ENCODE measurements around the gene MRPL33.
A peak's percentile ranks its signal among the peaks of the same experiment; 100 is the strongest.

MRPL33 gene

GRCh38 chr2:27771202-27771547 is 344 bp upstream of the MRPL33 start:
- Histone ChIP-seq H3K9me3 (ENCODE audit: insufficient read depth, low read length) (no peaks in the 10 kb centered on the region), H3K4me3 (ENCODE audit: insufficient read length, low read depth) (peak overlapping the region; percentile 82), H3K27me3 (ENCODE audit: insufficient read depth, insufficient read length) (no peaks in the 10 kb centered on the region), H3K36me3 (ENCODE audit: insufficient read depth, insufficient read length, low read length) (peaks cover 23% of the 10 kb centered on the region), H3K4me1 (ENCODE audit: insufficient read depth, insufficient read length) (no peaks in the 10 kb centered on the region), H3K9ac (ENCODE audit: insufficient read length, low read depth) (peak overlapping the region; percentile 86)
- DNase-seq (ENCODE audit: low read depth, low spot score), result no peak
- TF ChIP-seq SUZ12 (IDR thresholded peaks at IDR 0.05; ENCODE audit: extremely low read depth, insufficient read depth, insufficient read length) (no peak), YY1 (IDR thresholded peaks at IDR 0.05; ENCODE audit: insufficient read depth, insufficient read length) (no peak), ZNF274 (IDR thresholded peaks at IDR 0.05; ENCODE audit: low read depth, low read length) (no peak)

GRCh38 chr2:27772804-27773203 is 1.3 kb downstream of the MRPL33 start:
- peak overlapping the region; percentile 82 for H3K4me3 ChIP-seq (ENCODE audit: insufficient read length, low read depth)
- no peaks in the 10 kb centered on the region for H3K4me1 ChIP-seq (ENCODE audit: insufficient read depth, insufficient read length)
- H3K9ac ChIP-seq (ENCODE audit: insufficient read length, low read depth), result no peak overlapping the region
- no peaks in the 10 kb centered on the region for H3K27me3 ChIP-seq (ENCODE audit: insufficient read depth, insufficient read length)
- no peak for DNase-seq (ENCODE audit: low read depth, low spot score)
- H3K36me3 ChIP-seq (ENCODE audit: insufficient read depth, insufficient read length, low read length), result peaks cover 37% of the 10 kb centered on the region
- no peaks in the 10 kb centered on the region for H3K9me3 ChIP-seq (ENCODE audit: insufficient read depth, low read length)
- TF ChIP-seq YY1 (IDR thresholded peaks at IDR 0.05; ENCODE audit: insufficient read depth, insufficient read length) (no peak), SUZ12 (IDR thresholded peaks at IDR 0.05; ENCODE audit: extremely low read depth, insufficient read depth, insufficient read length) (no peak), ZNF274 (IDR thresholded peaks at IDR 0.05; ENCODE audit: low read depth, low read length) (no peak)

- no peak for DNase-seq (ENCODE audit: low read depth, low spot score)
- Histone ChIP-seq H3K4me3 (ENCODE audit: insufficient read length, low read depth) (no peak overlapping the region), H3K4me1 (ENCODE audit: insufficient read depth, insufficient read length) (no peaks in the 10 kb centered on the region), H3K9ac (ENCODE audit: insufficient read length, low read depth) (no peak overlapping the region), H3K36me3 (ENCODE audit: insufficient read depth, insufficient read length, low read length) (peaks cover 37% of the 10 kb centered on the region), H3K27me3 (ENCODE audit: insufficient read depth, insufficient read length) (no peaks in the 10 kb centered on the region), H3K9me3 (ENCODE audit: insufficient read depth, low read length) (no peaks in the 10 kb centered on the region)
- TF ChIP-seq SUZ12 (IDR thresholded peaks at IDR 0.05; ENCODE audit: extremely low read depth, insufficient read depth, insufficient read length) (no peak), ZNF274 (IDR thresholded peaks at IDR 0.05; ENCODE audit: low read depth, low read length) (no peak), YY1 (IDR thresholded peaks at IDR 0.05; ENCODE audit: insufficient read depth, insufficient read length) (no peak)
Observed at GRCh38 chr2:27773959-27774358, 2.4 kb downstream of the MRPL33 start.

- H3K36me3 ChIP-seq (ENCODE audit: insufficient read depth, insufficient read length, low read length), result peaks cover 53% of the 10 kb centered on the region
- H3K4me1 ChIP-seq (ENCODE audit: insufficient read depth, insufficient read length), result no peaks in the 10 kb centered on the region
- H3K9ac ChIP-seq (ENCODE audit: insufficient read length, low read depth), result no peak overlapping the region
- no peaks in the 10 kb centered on the region for H3K27me3 ChIP-seq (ENCODE audit: insufficient read depth, insufficient read length)
- DNase-seq (ENCODE audit: low read depth, low spot score), result no peak
- H3K9me3 ChIP-seq (ENCODE audit: insufficient read depth, low read length), result no peaks in the 10 kb centered on the region
- TF ChIP-seq SUZ12 (IDR thresholded peaks at IDR 0.05; ENCODE audit: extremely low read depth, insufficient read depth, insufficient read length) (no peak), YY1 (IDR thresholded peaks at IDR 0.05; ENCODE audit: insufficient read depth, insufficient read length) (no peak), ZNF274 (IDR thresholded peaks at IDR 0.05; ENCODE audit: low read depth, low read length) (no peak)
- H3K4me3 ChIP-seq (ENCODE audit: insufficient read length, low read depth), result no peak overlapping the region
Observed at GRCh38 chr2:27776097-27776496, 4.6 kb downstream of the MRPL33 start.

- no peak overlapping the region for H3K4me3 ChIP-seq (ENCODE audit: insufficient read length, low read depth)
- TF ChIP-seq SUZ12 (IDR thresholded peaks at IDR 0.05; ENCODE audit: extremely low read depth, insufficient read depth, insufficient read length), result no peak
- no peak for TF ChIP-seq YY1 (IDR thresholded peaks at IDR 0.05; ENCODE audit: insufficient read depth, insufficient read length)
- TF ChIP-seq ZNF274 (IDR thresholded peaks at IDR 0.05; ENCODE audit: low read depth, low read length), result no peak
- no peaks in the 10 kb centered on the region for H3K9me3 ChIP-seq (ENCODE audit: insufficient read depth, low read length)
- DNase-seq (ENCODE audit: low read depth, low spot score), result no peak
- H3K4me1 ChIP-seq (ENCODE audit: insufficient read depth, insufficient read length), result no peaks in the 10 kb centered on the region
- peaks cover 54% of the 10 kb centered on the region for H3K36me3 ChIP-seq (ENCODE audit: insufficient read depth, insufficient read length, low read length)
- no peak overlapping the region for H3K9ac ChIP-seq (ENCODE audit: insufficient read length, low read depth)
- H3K27me3 ChIP-seq (ENCODE audit: insufficient read depth, insufficient read length), result no peaks in the 10 kb centered on the region
Observed at GRCh38 chr2:27776696-27777095, 5.2 kb downstream of the MRPL33 start.

GRCh38 chr2:27779417-27780055 is 8.0 kb downstream of the MRPL33 start:
- no peaks in the 10 kb centered on the region for H3K9me3 ChIP-seq (ENCODE audit: insufficient read depth, low read length)
- no peaks in the 10 kb centered on the region for H3K4me1 ChIP-seq (ENCODE audit: insufficient read depth, insufficient read length)
- no peak for TF ChIP-seq ZNF274 (IDR thresholded peaks at IDR 0.05; ENCODE audit: low read depth, low read length)
- TF ChIP-seq YY1 (IDR thresholded peaks at IDR 0.05; ENCODE audit: insufficient read depth, insufficient read length), result no peak
- TF ChIP-seq SUZ12 (IDR thresholded peaks at IDR 0.05; ENCODE audit: extremely low read depth, insufficient read depth, insufficient read length), result no peak
- no peak overlapping the region for H3K9ac ChIP-seq (ENCODE audit: insufficient read length, low read depth)
- H3K4me3 ChIP-seq (ENCODE audit: insufficient read length, low read depth), result no peak overlapping the region
- peaks cover 49% of the 10 kb centered on the region for H3K36me3 ChIP-seq (ENCODE audit: insufficient read depth, insufficient read length, low read length)
- no peak for DNase-seq (ENCODE audit: low read depth, low spot score)
- no peaks in the 10 kb centered on the region for H3K27me3 ChIP-seq (ENCODE audit: insufficient read depth, insufficient read length)

GRCh38 chr2:27781496-27781895 is 10.0 kb downstream of the MRPL33 start:
- TF ChIP-seq YY1 (IDR thresholded peaks at IDR 0.05; ENCODE audit: insufficient read depth, insufficient read length), result no peak
- TF ChIP-seq SUZ12 (IDR thresholded peaks at IDR 0.05; ENCODE audit: extremely low read depth, insufficient read depth, insufficient read length), result no peak
- no peak for TF ChIP-seq ZNF274 (IDR thresholded peaks at IDR 0.05; ENCODE audit: low read depth, low read length)
- H3K36me3 ChIP-seq (ENCODE audit: insufficient read depth, insufficient read length, low read length), result peaks cover 35% of the 10 kb centered on the region
- H3K9me3 ChIP-seq (ENCODE audit: insufficient read depth, low read length), result no peaks in the 10 kb centered on the region
- H3K4me1 ChIP-seq (ENCODE audit: insufficient read depth, insufficient read length), result no peaks in the 10 kb centered on the region
- DNase-seq (ENCODE audit: low read depth, low spot score), result no peak
- no peaks in the 10 kb centered on the region for H3K27me3 ChIP-seq (ENCODE audit: insufficient read depth, insufficient read length)
- H3K9ac ChIP-seq (ENCODE audit: insufficient read length, low read depth), result no peak overlapping the region
- no peak overlapping the region for H3K4me3 ChIP-seq (ENCODE audit: insufficient read length, low read depth)

Data from NT2/D1 (cell line).